GM23338 (cell line): ENCODE measurements around the gene SLC38A9. TPM values are rescaled to one million over a fixed set of nuclear protein-coding genes. Genes with fewer than 3 reads are reported as not detected.

Source experiments
- ATAC-seq: fragments of 200-7000 bp; cut with Tn5 transposase; 3 replicates; pipeline ENCODE4 v1.9.1; 2020
- DNase-seq: peaks from one replicate; pipeline ENCODE4 v3.0.0-alpha.2; 2015; ENCODE audit warnings: low spot score
- H2AFZ ChIP-seq: fragments of 200-600 bp; sonication (generic); 2 replicates; pipeline ENCODE4 v1.8.0; 2016; ENCODE audit warnings: antibody characterized with exemption, mild to moderate bottlenecking, moderate library complexity
- H3F3A ChIP-seq: fragments of 200-600 bp; sonication (generic); replicated peaks from 2 replicates; pipeline ENCODE4 v1.8.0; 2017; ENCODE audit warnings: antibody characterized with exemption, mixed run types, low read depth
- H3K27ac ChIP-seq: fragments of 200-600 bp; sonication (generic); 2 replicates; pipeline ENCODE4 v1.6.1; 2016; ENCODE audit warnings: low read depth
- H3K27me3 ChIP-seq: fragments of 200-600 bp; sonication (generic); 2 replicates; pipeline ENCODE4 v1.8.0; 2016; ENCODE audit warnings: mild to moderate bottlenecking, mixed run types, moderate library complexity; ENCODE audit not compliant: insufficient read depth
- H3K36me3 ChIP-seq: fragments of 200-600 bp; sonication (generic); 2 replicates; pipeline ENCODE4 v1.8.0; 2016; ENCODE audit warnings: mild to moderate bottlenecking; ENCODE audit not compliant: insufficient read depth
- H3K4me1 ChIP-seq: fragments of 200-600 bp; sonication (generic); 2 replicates; pipeline ENCODE4 v1.8.0; 2016; ENCODE audit warnings: mild to moderate bottlenecking, moderate library complexity; ENCODE audit not compliant: insufficient read depth
- H3K4me2 ChIP-seq: fragments of 200-600 bp; sonication (generic); 2 replicates; pipeline ENCODE4 v1.7.1; 2017; ENCODE audit warnings: mixed run types
- H3K4me3 ChIP-seq: fragments of 200-600 bp; sonication (generic); 2 replicates; pipeline ENCODE4 v1.6.1; 2016; ENCODE audit warnings: mixed run types
- H3K79me2 ChIP-seq: fragments of 200-600 bp; sonication (generic); replicated peaks from 2 replicates; pipeline ENCODE4 v1.8.0; 2017; ENCODE audit warnings: mild to moderate bottlenecking; ENCODE audit not compliant: insufficient read depth
- H3K9me2 ChIP-seq: fragments of 200-600 bp; sonication (generic); 2 replicates; pipeline ENCODE4 v1.8.0; 2017; ENCODE audit not compliant: insufficient read depth
- H4K20me1 ChIP-seq: fragments of 200-600 bp; sonication (generic); replicated peaks from 2 replicates; pipeline ENCODE4 v1.8.0; 2017; ENCODE audit warnings: mild to moderate bottlenecking; ENCODE audit not compliant: insufficient read depth
- H3K27ac Mint-ChIP-seq: 2 replicates; pipeline ENCODE4 v1.8.0; 2020; ENCODE audit warnings: inconsistent platforms, mild to moderate bottlenecking, moderate library complexity, mixed read lengths
- H3K27me3 Mint-ChIP-seq: 3 replicates; pipeline ENCODE4 v1.8.0; 2022; ENCODE audit warnings: low read depth, mild to moderate bottlenecking, moderate library complexity, mixed read lengths, inconsistent platforms; ENCODE audit not compliant: insufficient read depth, poor library complexity
- H3K36me3 Mint-ChIP-seq: 3 replicates; pipeline ENCODE4 v1.8.0; 2021; ENCODE audit warnings: low read depth, mild to moderate bottlenecking, inconsistent platforms, moderate library complexity, mixed read lengths
- H3K4me1 Mint-ChIP-seq: 3 replicates; pipeline ENCODE4 v1.8.0; 2020; ENCODE audit warnings: mild to moderate bottlenecking, inconsistent platforms, mixed read lengths
- H3K4me3 Mint-ChIP-seq: 3 replicates; pipeline ENCODE4 v1.8.0; 2021; ENCODE audit warnings: moderate library complexity, mild to moderate bottlenecking, inconsistent platforms, mixed read lengths
- H3K9me3 Mint-ChIP-seq: 3 replicates; pipeline ENCODE4 v1.8.0; 2020; ENCODE audit warnings: moderate library complexity, mild to moderate bottlenecking, inconsistent platforms, mixed read lengths
- ETS1 ChIP-seq: IDR thresholded peaks from 2 replicates; pipeline ENCODE4 v1.6.1; 2016; ENCODE audit warnings: antibody characterized with exemption
- EZH2 ChIP-seq: fragments of 200-600 bp; sonication (generic); IDR thresholded peaks from one replicate; pipeline ENCODE4 v1.8.0; 2017; ENCODE audit warnings: antibody characterized with exemption, mild to moderate bottlenecking, low read depth; ENCODE audit not compliant: unreplicated experiment
- EZH2phosphoT487 ChIP-seq: fragments of 200-600 bp; sonication (generic); IDR thresholded peaks from one replicate; pipeline ENCODE4 v1.8.1; 2018; ENCODE audit warnings: antibody characterized with exemption; ENCODE audit not compliant: unreplicated experiment
- JUNB ChIP-seq: IDR thresholded peaks from one replicate; pipeline ENCODE4 v1.6.1; 2016; ENCODE audit warnings: antibody characterized with exemption; ENCODE audit not compliant: unreplicated experiment
- NANOG ChIP-seq: IDR thresholded peaks from 2 replicates; pipeline ENCODE4 v1.6.1; 2016; ENCODE audit warnings: antibody characterized with exemption, borderline replicate concordance
- POLR2AphosphoS5 ChIP-seq: IDR thresholded peaks from 2 replicates; pipeline ENCODE4 v1.6.1; 2016; ENCODE audit warnings: antibody characterized with exemption, low read depth
- ZNF331 ChIP-seq: fragments of 250-450 bp; sonication (Bioruptor Pico); IDR thresholded peaks from 2 replicates; pipeline ENCODE4 v1.5.0; 2020; ENCODE audit warnings: low read depth, mild to moderate bottlenecking, moderate library complexity
- polyA plus RNA-seq: library from polyadenylated mRNA; unstranded; fragments of >200 nt; fragmentation: Nextera tagmentation; extraction: Ambion mirVana; gene quantifications from 2 replicates; pipeline ENCODE4 v1.2.1, GENCODE V29; 2016
- total RNA-seq: library from RNA; depleted of rRNA; stranded (reverse); fragments of >200 nt; shearing (Covaris generic); gene quantifications from 2 replicates; pipeline ENCODE4 v1.2.3, GENCODE V29; 2014
- TF ChIP-seq, protein P1 (sequence below): IDR thresholded peaks from one replicate; pipeline ENCODE4 v1.6.1; 2018; ENCODE audit warnings: antibody characterized with exemption; ENCODE audit not compliant: unreplicated experiment
- TF ChIP-seq, protein P2 (sequence below), 2 experiments: fragments of 200-600 bp in 1 of 2; sonication (generic) in 1 of 2; conservative IDR thresholded peaks; 2 replicates each; pipeline versions ENCODE4 v1.5.1 to v1.6.1; 2016 to 2017; ENCODE audit warnings: antibody characterized with exemption in 2 of 2, low read depth in 2 of 2, mild to moderate bottlenecking in 2 of 2, moderate library complexity in 1 of 2

The SLC38A9 gene
- total and polyA plus RNA-seq, 2 experiments from 2014 or later, result 30.8 to 64.8 TPM

DNA sequence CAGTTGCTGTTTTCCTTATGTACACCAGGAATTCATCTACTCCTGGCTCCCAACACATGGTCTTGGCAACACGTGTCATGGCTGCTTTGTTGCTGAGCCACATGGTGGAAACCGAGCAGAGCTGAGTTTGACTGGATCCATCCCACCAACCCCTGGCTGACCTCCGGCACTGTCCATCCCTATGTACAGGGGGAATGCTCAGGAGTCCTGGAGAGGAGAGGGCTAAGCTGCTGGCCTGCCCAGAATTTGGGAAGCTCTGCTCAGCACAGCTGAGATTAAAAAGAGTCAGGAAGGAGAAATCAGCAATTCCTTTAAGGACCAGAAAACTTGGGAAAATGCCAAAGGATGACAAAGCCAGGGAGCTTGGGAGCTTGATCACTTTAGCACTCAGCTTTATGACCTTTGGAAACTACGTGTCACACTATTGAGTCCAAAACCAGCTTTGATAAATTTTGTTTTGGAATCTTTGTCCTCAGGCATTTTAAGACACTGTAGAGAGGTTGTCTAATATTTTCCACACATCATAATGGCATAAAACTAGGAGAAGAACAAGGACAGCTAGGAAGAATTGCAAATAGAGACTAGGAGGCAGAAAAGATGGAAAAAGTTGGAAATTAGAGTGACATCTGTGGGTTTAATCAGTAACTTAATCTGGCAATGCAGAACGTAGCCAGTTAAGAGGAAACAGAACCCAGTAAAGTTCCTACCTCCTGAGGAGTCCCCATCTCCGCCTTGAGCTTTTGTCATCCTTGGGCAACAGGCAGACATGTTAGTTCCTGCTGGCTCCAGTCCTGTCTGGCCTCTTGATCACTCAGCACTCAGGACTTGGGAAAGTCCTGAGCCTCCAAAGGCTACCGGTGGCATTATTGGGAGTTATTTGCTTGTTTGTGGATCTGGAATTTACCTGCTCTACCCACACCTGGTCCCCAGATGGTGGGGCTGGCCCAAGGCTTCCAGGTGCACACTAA is 114.8 kb downstream of the SLC38A9 start (continued):
- TF ChIP-seq JUNB (no peak), ETS1 (no peak), EZH2phosphoT487 (no peak), POLR2AphosphoS5 (no peak), NANOG (no peak), ZNF331 (CRISPR knock-in tag) (no peak)
- TF ChIP-seq, protein P1, sequence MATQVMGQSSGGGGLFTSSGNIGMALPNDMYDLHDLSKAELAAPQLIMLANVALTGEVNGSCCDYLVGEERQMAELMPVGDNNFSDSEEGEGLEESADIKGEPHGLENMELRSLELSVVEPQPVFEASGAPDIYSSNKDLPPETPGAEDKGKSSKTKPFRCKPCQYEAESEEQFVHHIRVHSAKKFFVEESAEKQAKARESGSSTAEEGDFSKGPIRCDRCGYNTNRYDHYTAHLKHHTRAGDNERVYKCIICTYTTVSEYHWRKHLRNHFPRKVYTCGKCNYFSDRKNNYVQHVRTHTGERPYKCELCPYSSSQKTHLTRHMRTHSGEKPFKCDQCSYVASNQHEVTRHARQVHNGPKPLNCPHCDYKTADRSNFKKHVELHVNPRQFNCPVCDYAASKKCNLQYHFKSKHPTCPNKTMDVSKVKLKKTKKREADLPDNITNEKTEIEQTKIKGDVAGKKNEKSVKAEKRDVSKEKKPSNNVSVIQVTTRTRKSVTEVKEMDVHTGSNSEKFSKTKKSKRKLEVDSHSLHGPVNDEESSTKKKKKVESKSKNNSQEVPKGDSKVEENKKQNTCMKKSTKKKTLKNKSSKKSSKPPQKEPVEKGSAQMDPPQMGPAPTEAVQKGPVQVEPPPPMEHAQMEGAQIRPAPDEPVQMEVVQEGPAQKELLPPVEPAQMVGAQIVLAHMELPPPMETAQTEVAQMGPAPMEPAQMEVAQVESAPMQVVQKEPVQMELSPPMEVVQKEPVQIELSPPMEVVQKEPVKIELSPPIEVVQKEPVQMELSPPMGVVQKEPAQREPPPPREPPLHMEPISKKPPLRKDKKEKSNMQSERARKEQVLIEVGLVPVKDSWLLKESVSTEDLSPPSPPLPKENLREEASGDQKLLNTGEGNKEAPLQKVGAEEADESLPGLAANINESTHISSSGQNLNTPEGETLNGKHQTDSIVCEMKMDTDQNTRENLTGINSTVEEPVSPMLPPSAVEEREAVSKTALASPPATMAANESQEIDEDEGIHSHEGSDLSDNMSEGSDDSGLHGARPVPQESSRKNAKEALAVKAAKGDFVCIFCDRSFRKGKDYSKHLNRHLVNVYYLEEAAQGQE, result no peak
- TF ChIP-seq, protein P2, sequence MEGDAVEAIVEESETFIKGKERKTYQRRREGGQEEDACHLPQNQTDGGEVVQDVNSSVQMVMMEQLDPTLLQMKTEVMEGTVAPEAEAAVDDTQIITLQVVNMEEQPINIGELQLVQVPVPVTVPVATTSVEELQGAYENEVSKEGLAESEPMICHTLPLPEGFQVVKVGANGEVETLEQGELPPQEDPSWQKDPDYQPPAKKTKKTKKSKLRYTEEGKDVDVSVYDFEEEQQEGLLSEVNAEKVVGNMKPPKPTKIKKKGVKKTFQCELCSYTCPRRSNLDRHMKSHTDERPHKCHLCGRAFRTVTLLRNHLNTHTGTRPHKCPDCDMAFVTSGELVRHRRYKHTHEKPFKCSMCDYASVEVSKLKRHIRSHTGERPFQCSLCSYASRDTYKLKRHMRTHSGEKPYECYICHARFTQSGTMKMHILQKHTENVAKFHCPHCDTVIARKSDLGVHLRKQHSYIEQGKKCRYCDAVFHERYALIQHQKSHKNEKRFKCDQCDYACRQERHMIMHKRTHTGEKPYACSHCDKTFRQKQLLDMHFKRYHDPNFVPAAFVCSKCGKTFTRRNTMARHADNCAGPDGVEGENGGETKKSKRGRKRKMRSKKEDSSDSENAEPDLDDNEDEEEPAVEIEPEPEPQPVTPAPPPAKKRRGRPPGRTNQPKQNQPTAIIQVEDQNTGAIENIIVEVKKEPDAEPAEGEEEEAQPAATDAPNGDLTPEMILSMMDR (conservative IDR thresholded peaks at IDR 0.05; ENCODE audit: low read depth in 2 of 2), result no peak

DNA sequence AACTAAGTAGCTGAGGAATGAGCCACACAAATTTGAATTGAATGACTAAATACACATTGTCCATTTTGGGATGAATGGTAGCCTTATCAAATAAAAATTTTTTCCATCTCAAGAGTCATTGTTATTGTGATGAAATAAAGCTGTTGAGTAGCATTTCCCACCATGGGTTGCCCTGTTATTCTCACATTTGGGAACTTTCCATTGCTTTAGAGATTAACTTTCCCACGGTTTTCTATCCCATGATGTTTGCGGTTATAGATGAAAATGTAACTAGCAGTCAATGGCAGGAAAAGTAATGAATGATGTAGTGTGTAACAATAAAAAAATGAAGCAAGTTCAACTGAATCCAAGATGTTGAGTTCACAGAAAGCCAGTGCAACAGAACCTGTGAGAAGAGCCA is 117.5 kb downstream of the SLC38A9 start:
- Histone ChIP-seq H3K4me3 (no peak overlapping the region), H3K79me2 (no peaks in the 10 kb centered on the region), H2AFZ (no peak overlapping the region), H3K27me3 (no peaks in the 10 kb centered on the region), H3K36me3 (no peaks in the 10 kb centered on the region), H3K27ac (no peak overlapping the region), H3F3A (no peaks in the 10 kb centered on the region), H4K20me1 (no peaks in the 10 kb centered on the region), H3K4me2 (no peak overlapping the region), H3K9me2 (peaks cover 10% of the 10 kb centered on the region; the same call in 1 of the 2 replicates), H3K4me1 (no peaks in the 10 kb centered on the region)
- peaks cover 5% of the 10 kb centered on the region for H3K27me3 Mint-ChIP-seq
- peaks cover 8% of the 10 kb centered on the region; the same call in 2 of the 3 replicates for H3K4me1 Mint-ChIP-seq
- ATAC-seq (no peak), DNase-seq (no peak)
- H3K27ac Mint-ChIP-seq, result no peak overlapping the region
- no peak overlapping the region for H3K4me3 Mint-ChIP-seq
- H3K9me3 Mint-ChIP-seq, result no peaks in the 10 kb centered on the region
- H3K36me3 Mint-ChIP-seq, result no peaks in the 10 kb centered on the region
- no peak for TF ChIP-seq POLR2AphosphoS5
- no peak for TF ChIP-seq EZH2
- TF ChIP-seq, protein P1, result no peak
- no peak for TF ChIP-seq JUNB
- TF ChIP-seq, protein P2 (conservative IDR thresholded peaks at IDR 0.05; ENCODE audit: low read depth in 2 of 2), result no peak
- TF ChIP-seq EZH2phosphoT487, result no peak
